Osteocyte (in vitro differentiated cells): ENCODE results near the gene LRIG1. TPM values are rescaled to one million over a fixed set of nuclear protein-coding genes. Genes with fewer than 3 reads are reported as not detected.

Experiments
- DNase-seq: peaks from one replicate; pipeline ENCODE4 v3.0.0; 2021; ENCODE audit warnings: mixed read lengths; ENCODE audit not compliant: unreplicated experiment; ENCODE audit errors: extremely low spot score
- H3K27ac Mint-ChIP-seq: one replicate; pipeline ENCODE4 v1.8.0; 2021; ENCODE audit warnings: mild to moderate bottlenecking, mixed read lengths; ENCODE audit not compliant: unreplicated experiment
- H3K27me3 Mint-ChIP-seq: one replicate; pipeline ENCODE4 v1.8.0; 2021; ENCODE audit warnings: mixed read lengths; ENCODE audit not compliant: unreplicated experiment
- H3K36me3 Mint-ChIP-seq: one replicate; pipeline ENCODE4 v1.8.0; 2021; ENCODE audit warnings: mixed read lengths; ENCODE audit not compliant: unreplicated experiment
- H3K4me1 Mint-ChIP-seq: one replicate; pipeline ENCODE4 v1.8.0; 2021; ENCODE audit warnings: mixed read lengths; ENCODE audit not compliant: unreplicated experiment
- H3K4me3 Mint-ChIP-seq: one replicate; pipeline ENCODE4 v1.8.0; 2021; ENCODE audit warnings: mild to moderate bottlenecking, moderate library complexity, mixed read lengths; ENCODE audit not compliant: unreplicated experiment
- H3K9me3 Mint-ChIP-seq: one replicate; pipeline ENCODE4 v1.8.0; 2021; ENCODE audit warnings: mixed read lengths; ENCODE audit not compliant: unreplicated experiment
- CTCF ChIP-seq: fragments of 200-600 bp; sonication (generic); IDR thresholded peaks from 2 replicates; pipeline ENCODE4 v1.5.0; 2021; ENCODE audit warnings: antibody characterized with exemption, mild to moderate bottlenecking, moderate library complexity
- total RNA-seq: library from RNA; stranded (reverse); gene quantifications from 2 replicates; pipeline ENCODE4 v1.2.1, GENCODE V29; 2021

The LRIG1 gene
- total RNA-seq, 1 donor from 2014 or later, result 60.8 TPM

- no peak for TF ChIP-seq CTCF
- no peak for DNase-seq
- Mint-ChIP-seq H3K4me1 (peaks cover 67% of the 10 kb centered on the region), H3K4me3 (peak overlapping the region; percentile 38), H3K27me3 (no peaks in the 10 kb centered on the region), H3K27ac (peak overlapping the region; percentile 91), H3K36me3 (peaks cover 50% of the 10 kb centered on the region), H3K9me3 (no peaks in the 10 kb centered on the region)
Observed at GRCh38 chr3:66394753-66395249, 106.0 kb downstream of the LRIG1 start.

- DNase-seq, result no peak
- H3K36me3 Mint-ChIP-seq, result peaks cover 55% of the 10 kb centered on the region
- H3K4me1 Mint-ChIP-seq, result peaks cover 63% of the 10 kb centered on the region
Observed at GRCh38 chr3:66394019-66394752, 106.6 kb downstream of the LRIG1 start.

GRCh38 chr3:66393333-66394005 lies 107.4 kb downstream of the LRIG1 start:
- Mint-ChIP-seq H3K4me3 (peak overlapping the region; percentile 49), H3K36me3 (peaks cover 55% of the 10 kb centered on the region), H3K4me1 (peaks cover 57% of the 10 kb centered on the region), H3K27me3 (no peaks in the 10 kb centered on the region), H3K9me3 (no peaks in the 10 kb centered on the region), H3K27ac (peak overlapping the region; percentile 91)
- TF ChIP-seq CTCF, result no peak
- no peak for DNase-seq

More at GRCh38 chr3:66394019-66394752, 106.6 kb downstream of the LRIG1 start:
- Mint-ChIP-seq H3K4me3 (peak overlapping the region; percentile 49), H3K9me3 (no peaks in the 10 kb centered on the region), H3K27ac (peak overlapping the region; percentile 91), H3K27me3 (no peaks in the 10 kb centered on the region)
- no peak for TF ChIP-seq CTCF

GRCh38 chr3:66392966-66393332 lies 107.9 kb downstream of the LRIG1 start:
- Mint-ChIP-seq H3K27me3 (no peaks in the 10 kb centered on the region), H3K27ac (peak overlapping the region; percentile 91), H3K4me3 (peak overlapping the region; percentile 49), H3K4me1 (peaks cover 54% of the 10 kb centered on the region), H3K36me3 (peaks cover 55% of the 10 kb centered on the region), H3K9me3 (no peaks in the 10 kb centered on the region)
- DNase-seq, result no peak
- TF ChIP-seq CTCF, result no peak

- Mint-ChIP-seq H3K9me3 (no peaks in the 10 kb centered on the region), H3K27me3 (no peaks in the 10 kb centered on the region), H3K27ac (peak overlapping the region; percentile 91), H3K4me1 (peaks cover 51% of the 10 kb centered on the region), H3K36me3 (peaks cover 50% of the 10 kb centered on the region), H3K4me3 (peak overlapping the region; percentile 49)
- TF ChIP-seq CTCF, result no peak
- DNase-seq, result no peak
Observed at GRCh38 chr3:66392512-66392911, 108.3 kb downstream of the LRIG1 start.
